HG02870 (cell line): Measurements from ENCODE around the gene C9orf72.
A peak's percentile ranks its signal among the peaks of the same experiment; 100 is the strongest.

Experiments
- ATAC-seq: cut with Tn5 transposase; IDR thresholded peaks from one replicate; pipeline ENCODE4 v1.9.1; 2021; ENCODE audit warnings: mild to moderate bottlenecking, moderate library complexity; ENCODE audit not compliant: unreplicated experiment

C9orf72 gene

GRCh38 chr9:27582794-27583193 lies 9.5 kb upstream of the C9orf72 start:
- no peak for ATAC-seq

- ATAC-seq = no peak
These were observed 8.5 kb upstream of the C9orf72 start for GRCh38 chr9:27581826-27582225.

- peak; percentile 90 for ATAC-seq
These were observed 631 bp upstream of the C9orf72 start for GRCh38 chr9:27573634-27574590.

GRCh38 chr9:27572566-27572917 lies 739 bp downstream of the C9orf72 start:
- ATAC-seq = peak; percentile 33

GRCh38 chr9:27572061-27572460 lies 1.2 kb downstream of the C9orf72 start:
- ATAC-seq = no peak

GRCh38 chr9:27571011-27571410 lies 2.3 kb downstream of the C9orf72 start:
- no peak for ATAC-seq

GRCh38 chr9:27569406-27569805 lies 3.9 kb downstream of the C9orf72 start:
- ATAC-seq = no peak

- no peak for ATAC-seq
These were observed 7.2 kb downstream of the C9orf72 start for GRCh38 chr9:27566118-27566517.

- ATAC-seq = no peak
These were observed 7.6 kb downstream of the C9orf72 start for GRCh38 chr9:27565696-27566095.

GRCh38 chr9:27564670-27565069 lies 8.6 kb downstream of the C9orf72 start:
- no peak for ATAC-seq

- no peak for ATAC-seq
These were observed 9.4 kb downstream of the C9orf72 start for GRCh38 chr9:27563738-27564430.

GRCh38 chr9:27561685-27562084 lies 11.6 kb downstream of the C9orf72 start:
- ATAC-seq = peak; percentile 68

- ATAC-seq = no peak
These were observed 12.8 kb downstream of the C9orf72 start for GRCh38 chr9:27560457-27560856.

- ATAC-seq = no peak
These were observed 15.0 kb downstream of the C9orf72 start for GRCh38 chr9:27558307-27558706.

GRCh38 chr9:27556470-27556869 lies 16.8 kb downstream of the C9orf72 start:
- ATAC-seq = no peak

GRCh38 chr9:27554712-27555111 lies 18.6 kb downstream of the C9orf72 start:
- no peak for ATAC-seq

- ATAC-seq = no peak
These were observed 24.0 kb downstream of the C9orf72 start for GRCh38 chr9:27549196-27549755.

- ATAC-seq = no peak
These were observed 25.1 kb downstream of the C9orf72 start for GRCh38 chr9:27548055-27548741.

GRCh38 chr9:27545471-27545870 lies 27.8 kb downstream of the C9orf72 start:
- ATAC-seq = no peak

GRCh38 chr9:27542508-27542907 lies 30.8 kb downstream of the C9orf72 start:
- ATAC-seq = no peak

- no peak for ATAC-seq
These were observed 31.5 kb downstream of the C9orf72 start for GRCh38 chr9:27541740-27542139.
